GM18861 (cell line): ENCODE data around the gene HOXB2.

Experiments
- ATAC-seq: cut with Tn5 transposase; IDR thresholded peaks from one replicate; pipeline ENCODE4 v1.9.1; 2021; ENCODE audit not compliant: unreplicated experiment

Gene HOXB2

GRCh38 chr17:48553190-48553547, 8.3 kb upstream of the HOXB2 start:
- no peak for ATAC-seq

- no peak for ATAC-seq
These were observed 7.7 kb upstream of the HOXB2 start for GRCh38 chr17:48552466-48553189.

- ATAC-seq, result no peak
These were observed 6.9 kb upstream of the HOXB2 start for GRCh38 chr17:48551596-48552465.

GRCh38 chr17:48551214-48551555, 6.3 kb upstream of the HOXB2 start:
- ATAC-seq, result no peak

GRCh38 chr17:48550502-48551213, 5.7 kb upstream of the HOXB2 start:
- ATAC-seq, result no peak

- ATAC-seq, result no peak
These were observed 5.1 kb upstream of the HOXB2 start for GRCh38 chr17:48549914-48550501.

GRCh38 chr17:48549281-48549630, 4.3 kb upstream of the HOXB2 start:
- ATAC-seq, result no peak

GRCh38 chr17:48548523-48549280, 3.8 kb upstream of the HOXB2 start:
- no peak for ATAC-seq

GRCh38 chr17:48547808-48548522, 3.1 kb upstream of the HOXB2 start:
- ATAC-seq, result no peak

GRCh38 chr17:48546924-48547807, 2.3 kb upstream of the HOXB2 start:
- ATAC-seq, result no peak

GRCh38 chr17:48546137-48546923, 1.4 kb upstream of the HOXB2 start:
- no peak for ATAC-seq

- no peak for ATAC-seq
These were observed 630 bp upstream of the HOXB2 start for GRCh38 chr17:48545539-48545938.

- no peak for ATAC-seq
These were observed 424 bp downstream of the HOXB2 start for GRCh38 chr17:48544349-48545021.

- ATAC-seq, result no peak
These were observed 1.0 kb downstream of the HOXB2 start for GRCh38 chr17:48543854-48544348.

GRCh38 chr17:48543107-48543853, 1.6 kb downstream of the HOXB2 start:
- peak; percentile 55 for ATAC-seq

- ATAC-seq, result no peak
These were observed 2.2 kb downstream of the HOXB2 start for GRCh38 chr17:48542698-48543106.

- no peak for ATAC-seq
These were observed 2.7 kb downstream of the HOXB2 start for GRCh38 chr17:48542114-48542656.
